GM21825 (cell line): Measurements from ENCODE around the gene OSTC.

Source experiments
- ATAC-seq: cut with Tn5 transposase; IDR thresholded peaks from one replicate; pipeline ENCODE4 v1.9.1; 2021; ENCODE audit warnings: mild to moderate bottlenecking, moderate library complexity; ENCODE audit not compliant: unreplicated experiment

The OSTC gene

DNA sequence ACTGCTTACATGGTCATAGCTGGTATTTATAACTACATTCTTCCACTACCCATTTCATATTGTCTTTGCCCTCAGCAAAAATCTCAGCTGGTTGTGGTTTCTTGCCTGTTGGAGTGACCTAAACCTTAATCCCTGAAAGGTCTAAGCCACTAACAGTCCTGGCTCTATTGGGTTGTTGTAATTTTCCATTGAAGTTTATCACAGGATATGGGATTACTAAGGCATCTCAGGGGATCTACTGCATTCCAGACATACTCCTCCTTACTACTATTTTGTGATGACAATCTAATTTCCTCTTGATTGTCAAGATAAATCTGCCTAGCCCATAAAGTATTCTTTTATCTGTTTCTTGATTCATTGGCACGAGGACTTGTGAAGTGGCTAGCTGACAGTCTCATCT lies 6.2 kb upstream of the OSTC start:
- ATAC-seq: no peak

DNA sequence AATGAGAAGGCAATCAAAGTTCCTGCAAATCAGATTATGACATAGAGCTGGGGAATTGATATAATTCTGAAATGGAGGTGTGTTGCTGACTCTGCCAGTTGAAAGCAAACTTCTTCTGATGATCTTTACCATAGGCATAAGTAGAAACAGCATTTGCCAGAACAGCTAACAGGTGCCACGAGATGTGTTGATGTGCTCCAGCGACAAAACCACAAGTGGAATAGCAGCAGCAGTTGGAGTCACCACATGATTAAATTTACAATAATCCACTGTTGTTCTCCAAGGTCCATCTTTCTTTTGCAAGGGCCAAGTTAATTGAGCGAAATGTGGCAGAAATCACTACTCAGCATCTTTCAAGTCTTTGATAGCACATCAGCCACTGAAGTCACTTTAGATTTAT lies 3.7 kb upstream of the OSTC start:
- ATAC-seq: no peak

DNA sequence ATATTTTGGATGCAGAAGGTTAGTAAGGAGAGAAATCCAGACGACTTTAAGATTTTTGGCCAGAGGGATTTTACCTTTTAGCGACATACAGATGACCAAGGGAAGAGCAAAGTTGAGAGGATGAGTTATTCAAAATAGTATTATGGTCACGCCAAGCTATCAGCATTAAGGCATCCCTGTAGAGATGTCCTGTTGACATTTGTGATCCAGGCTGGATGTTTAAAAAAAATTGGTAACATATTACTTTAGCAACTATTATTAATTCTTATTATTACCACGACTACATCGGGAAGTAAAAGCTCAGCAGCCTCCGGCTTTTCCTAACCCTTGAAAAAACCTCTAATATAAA lies 562 bp upstream of the OSTC start:
- peak; percentile 13 for ATAC-seq

GRCh38 chr4:108651014-108651791 lies 804 bp downstream of the OSTC start:
- no peak for ATAC-seq

DNA sequence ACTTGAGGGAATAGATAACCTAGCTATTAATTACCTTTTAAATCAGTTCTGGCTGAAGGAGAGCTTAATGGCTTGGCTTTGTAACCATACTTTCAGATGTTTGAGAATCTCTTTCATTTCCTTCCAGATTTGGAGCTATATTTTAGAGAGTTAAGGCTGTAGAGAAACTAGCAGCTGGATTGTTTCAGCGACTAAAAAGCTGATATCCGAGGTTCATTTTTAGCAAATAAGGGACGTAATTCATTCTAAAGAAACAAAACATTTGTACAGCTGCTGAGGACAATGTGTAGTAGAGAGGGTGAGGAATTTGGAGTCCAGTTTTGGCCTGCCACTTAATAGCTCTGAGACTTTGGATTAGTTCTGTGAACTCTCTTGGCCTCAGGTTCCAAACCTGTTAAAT lies 12.2 kb downstream of the OSTC start:
- no peak for ATAC-seq

DNA sequence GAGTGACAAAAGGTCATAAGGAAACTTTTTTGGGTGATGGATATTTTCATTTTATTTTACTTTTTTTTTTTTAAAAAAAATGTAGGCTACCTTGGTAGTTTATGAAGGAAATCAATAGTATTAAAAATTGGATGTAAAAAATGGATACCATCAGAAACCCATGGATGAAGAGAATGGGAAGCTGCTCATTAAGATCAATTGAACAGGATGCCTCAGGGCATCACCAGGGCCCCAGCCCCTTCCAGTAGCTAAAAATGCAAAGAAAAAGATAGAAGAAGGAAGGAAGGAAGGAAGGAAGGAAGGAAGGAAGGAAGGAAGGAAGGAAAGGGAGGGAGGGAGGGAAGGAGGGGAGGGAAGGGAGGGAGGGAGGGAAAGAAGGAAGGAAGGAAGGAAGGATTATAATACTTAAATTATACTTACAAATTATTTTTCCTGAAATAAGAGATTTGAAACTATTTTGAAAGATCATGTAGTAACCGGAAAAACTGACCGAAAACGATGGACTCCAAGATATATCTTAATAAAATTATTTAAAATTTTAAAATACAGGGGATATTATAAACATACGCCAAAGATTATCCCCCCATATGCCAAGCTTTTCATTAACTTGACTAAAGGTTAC lies 24.1 kb downstream of the OSTC start:
- ATAC-seq: no peak

- no peak for ATAC-seq
These were observed 31.0 kb downstream of the OSTC start for GRCh38 chr4:108681321-108681809.

DNA sequence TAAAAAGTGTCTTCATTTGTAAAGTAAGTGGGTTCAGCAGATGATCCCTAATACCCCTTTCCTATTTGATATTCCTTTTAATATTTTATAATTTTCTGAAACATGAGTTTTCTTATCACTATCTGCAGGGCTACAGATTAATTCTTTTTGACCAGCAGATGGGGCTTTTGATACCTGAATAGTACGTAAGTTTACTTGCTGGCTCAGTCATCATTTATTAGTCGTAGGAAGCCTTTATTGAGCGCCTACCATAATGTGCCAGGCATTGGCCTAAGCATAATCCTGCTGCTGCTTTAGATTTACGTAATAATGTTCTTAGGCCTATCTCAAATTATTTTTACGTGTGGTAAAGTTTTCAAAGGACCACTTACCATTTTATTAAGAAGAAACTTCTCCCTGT lies 33.1 kb downstream of the OSTC start:
- ATAC-seq: no peak

- no peak for ATAC-seq
These were observed 34.8 kb downstream of the OSTC start for GRCh38 chr4:108685036-108685686.

DNA sequence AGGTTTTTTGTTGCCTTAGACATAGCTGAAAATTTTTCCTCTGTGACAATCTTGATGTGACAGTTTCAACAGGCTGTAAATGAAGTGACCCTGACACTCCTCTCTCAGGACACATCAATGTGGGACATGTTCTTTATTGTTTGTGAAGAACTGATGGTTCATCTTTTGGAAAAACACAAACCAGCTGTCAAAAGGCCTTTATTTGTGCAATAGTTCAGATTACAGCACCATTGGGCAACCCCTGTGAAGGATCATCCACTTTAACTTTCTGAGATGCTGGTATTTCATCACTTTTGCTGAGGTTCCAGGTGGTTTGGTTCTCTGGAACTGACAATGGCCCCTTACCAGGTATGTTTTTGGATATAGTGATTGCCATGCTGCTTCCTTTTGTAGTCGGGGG lies 40.3 kb downstream of the OSTC start:
- no peak for ATAC-seq

- no peak for ATAC-seq
These were observed 42.8 kb downstream of the OSTC start for GRCh38 chr4:108693211-108693610.

DNA sequence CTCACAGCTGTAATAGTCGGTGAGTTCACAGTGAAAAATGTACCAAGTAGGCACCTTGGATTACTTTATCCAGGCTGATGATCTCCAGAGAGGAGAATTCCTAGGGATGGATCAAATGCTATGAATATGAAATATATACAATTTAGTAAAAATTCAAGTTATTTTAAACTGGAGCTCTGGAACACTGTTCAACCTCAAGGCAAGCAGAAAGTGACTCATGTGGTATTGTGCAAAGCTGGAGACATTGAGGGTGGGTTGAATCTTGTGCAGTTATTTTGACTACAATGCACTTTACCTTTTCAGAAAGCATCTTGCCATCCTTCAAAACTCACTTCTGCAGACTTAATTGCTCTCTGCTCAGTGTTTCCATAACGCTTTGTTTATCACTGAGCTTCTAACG lies 43.4 kb downstream of the OSTC start:
- no peak for ATAC-seq

- no peak for ATAC-seq
These were observed 44.0 kb downstream of the OSTC start for GRCh38 chr4:108694423-108694822.

DNA sequence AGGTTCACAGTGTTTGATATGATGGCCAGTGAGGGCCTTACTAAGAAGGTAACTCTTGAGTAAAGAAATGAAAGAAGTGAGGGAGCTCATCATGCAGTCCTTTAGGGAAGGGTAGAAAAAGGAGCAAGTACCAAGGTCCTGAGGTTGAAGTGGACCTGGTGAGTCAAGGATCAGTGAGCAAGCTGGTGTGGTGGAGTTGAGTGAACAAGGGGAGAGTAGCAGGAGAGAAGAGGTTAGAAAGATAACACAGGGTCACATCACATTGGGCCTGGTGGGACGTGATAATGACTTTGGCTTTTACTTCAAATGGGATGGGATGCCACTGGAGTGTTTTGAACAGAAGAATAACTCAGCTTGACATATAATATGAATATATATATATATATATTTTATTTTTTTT lies 44.7 kb downstream of the OSTC start:
- no peak for ATAC-seq

GRCh38 chr4:108696160-108696559 lies 45.8 kb downstream of the OSTC start:
- no peak for ATAC-seq

DNA sequence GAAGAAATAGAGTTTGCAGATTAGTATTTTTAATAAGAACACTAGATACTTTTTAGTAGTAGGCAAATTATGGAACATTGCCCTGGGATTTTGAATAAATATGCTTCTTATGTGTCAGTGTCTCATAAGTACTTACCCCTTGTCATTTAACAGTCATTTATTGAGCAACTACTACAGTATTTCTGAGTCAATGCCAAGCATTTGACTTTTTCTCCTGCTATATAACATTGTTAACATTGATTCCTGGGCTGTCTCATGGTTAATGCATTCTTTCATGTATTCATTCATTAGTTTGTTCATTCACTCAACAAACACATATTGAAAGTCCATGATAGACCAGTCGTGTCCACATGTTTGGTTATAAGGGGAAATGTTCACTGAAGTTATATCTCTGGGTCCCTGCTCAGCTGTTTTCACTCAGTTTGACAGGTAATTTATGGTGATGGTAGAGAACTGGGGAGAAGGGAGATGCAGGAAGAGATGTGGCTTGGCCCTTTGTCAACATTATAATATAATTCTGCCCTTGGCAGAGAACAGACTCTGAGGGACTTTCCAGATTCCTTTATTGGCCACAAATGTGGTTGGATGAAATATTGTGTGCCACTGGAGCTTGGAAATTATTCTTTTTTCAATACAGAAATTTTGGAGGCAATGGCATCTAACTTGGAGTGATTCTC lies 49.8 kb downstream of the OSTC start:
- ATAC-seq: no peak

GRCh38 chr4:108702960-108703359 lies 52.6 kb downstream of the OSTC start:
- ATAC-seq: no peak

DNA sequence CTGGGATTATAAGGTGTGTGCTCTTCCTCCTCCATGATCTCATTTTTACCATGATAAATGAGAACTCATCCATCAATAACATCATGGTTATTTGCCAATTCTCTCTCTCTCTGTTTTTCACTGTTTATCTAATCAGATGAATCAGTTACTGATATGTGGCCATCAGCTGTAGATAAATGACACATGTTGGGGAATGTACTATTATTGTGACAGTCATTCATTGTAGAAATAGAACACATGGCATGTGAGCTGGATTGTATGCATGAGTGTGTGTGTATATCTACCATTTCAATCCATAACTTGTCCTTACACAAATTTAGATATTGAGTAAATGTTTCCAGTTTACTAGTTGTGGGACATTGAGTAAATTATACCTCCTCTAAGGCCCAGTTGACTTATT lies 53.0 kb downstream of the OSTC start:
- ATAC-seq: no peak

DNA sequence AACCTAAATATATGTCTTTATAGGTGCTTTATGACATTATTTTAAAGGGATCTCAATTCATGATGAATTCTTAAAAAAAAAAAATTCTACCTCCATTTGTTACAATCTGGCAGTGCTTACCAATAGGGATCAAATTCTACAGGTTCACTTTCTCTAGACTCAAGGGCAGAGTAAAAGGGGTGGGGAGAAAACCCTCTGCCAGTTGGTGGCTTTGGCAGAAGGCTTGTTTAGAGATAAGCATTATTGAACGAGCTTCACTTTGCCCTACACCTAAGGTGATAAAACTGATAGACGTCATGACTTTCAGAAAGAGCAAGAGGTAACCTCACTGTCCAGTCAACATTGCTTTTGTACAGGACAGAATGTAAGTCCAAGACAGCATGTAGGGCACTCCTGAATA lies 53.6 kb downstream of the OSTC start:
- ATAC-seq: no peak

DNA sequence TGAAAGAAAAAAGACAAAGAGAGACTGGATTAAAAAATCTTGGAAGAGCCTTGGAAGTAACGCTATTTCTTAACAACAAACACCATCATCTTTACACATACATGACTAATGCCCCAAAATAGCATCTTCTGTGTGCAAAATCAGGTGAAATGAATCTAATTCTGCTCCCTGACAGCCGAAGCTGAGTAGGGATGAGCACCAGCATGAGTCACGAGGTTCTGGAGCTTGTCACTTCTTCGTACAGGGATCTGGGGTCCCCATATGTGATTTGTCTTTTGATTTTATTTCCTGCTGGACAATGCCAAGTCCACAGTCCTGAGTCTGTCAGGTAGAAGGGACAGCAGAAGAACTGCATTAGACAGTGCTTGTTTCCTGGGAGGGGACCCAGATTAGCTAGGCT lies 55.9 kb downstream of the OSTC start:
- ATAC-seq: no peak

DNA sequence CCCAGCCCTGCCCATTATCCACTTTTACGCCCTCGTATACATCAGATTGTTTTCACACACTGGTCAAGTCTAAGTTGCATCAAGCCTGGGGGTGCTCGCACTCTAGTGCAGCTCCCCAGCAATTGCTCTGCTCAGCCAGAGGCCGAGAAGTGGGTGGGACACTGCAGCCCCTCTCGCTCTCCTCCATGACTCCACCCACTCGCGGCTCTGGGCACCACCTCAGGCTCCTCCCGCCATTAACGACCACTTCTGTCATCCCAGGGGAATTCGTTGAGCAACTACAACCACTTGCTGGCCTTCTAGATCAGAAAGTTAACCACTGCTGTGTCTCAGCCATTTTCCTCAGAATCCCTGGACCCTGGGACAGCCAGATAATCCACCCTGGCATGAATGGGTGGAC lies 58.8 kb downstream of the OSTC start:
- ATAC-seq: no peak

GRCh38 chr4:108709722-108710121 lies 59.3 kb downstream of the OSTC start:
- ATAC-seq: no peak
